ENCODE results near the gene CFL1. TPM values are rescaled to one million over a fixed set of nuclear protein-coding genes. Genes with fewer than 3 reads are reported as not detected.
"Not testable (repeated sequence)": the region's sequence is repeated elsewhere in the genome, so short reads cannot be mapped to it uniquely, and the experiment has no call there.

Gene CFL1
- total and polyA plus RNA-seq, 4 donors: 472 to 1,371 (median 1,022) TPM

DNA sequence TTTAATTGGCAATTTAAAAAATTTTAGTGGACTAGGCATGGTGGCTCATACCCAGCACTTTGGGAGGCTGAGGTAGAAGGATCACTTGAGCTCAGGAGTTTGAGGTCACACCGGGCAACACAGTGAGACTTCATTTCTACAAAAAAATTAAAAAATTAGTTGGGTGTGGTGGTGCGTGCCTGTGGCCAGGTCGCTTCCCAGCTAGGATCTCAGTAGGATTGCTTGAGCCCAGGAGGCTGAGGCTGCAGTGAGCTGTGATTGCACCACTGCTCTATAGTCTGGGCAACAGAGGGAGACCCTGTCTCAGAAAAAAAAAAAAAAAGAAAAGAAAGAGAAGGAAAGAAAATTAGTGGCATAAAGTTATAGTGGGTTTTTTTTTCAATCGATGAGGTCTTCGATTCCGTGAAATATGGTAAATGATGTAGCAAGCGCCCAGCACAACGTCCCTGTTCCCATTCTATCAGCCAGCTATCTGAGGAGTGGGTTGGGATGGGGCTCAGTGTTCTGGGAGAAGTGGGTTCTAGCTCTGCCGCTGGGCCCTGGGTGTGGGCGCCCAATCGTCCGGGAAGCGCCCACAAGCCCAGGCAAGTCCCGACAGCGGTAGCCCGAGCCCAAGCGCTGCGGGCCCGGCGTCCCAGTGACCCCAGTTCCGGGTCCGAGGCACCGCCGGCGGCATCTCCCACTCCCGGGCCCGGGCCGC is 40.8 kb upstream of the CFL1 start:
- DNase-seq (ENCODE audit: low read depth in 4 of 6, low spot score in 6 of 6): no peak
- Histone ChIP-seq H3K36me3 (ENCODE audit: control insufficient read depth, insufficient read depth, low read length) (no peaks in the 10 kb centered on the region), H3K4me1 (ENCODE audit: control insufficient read depth, insufficient read depth, low read length) (peaks cover 21% of the 10 kb centered on the region), H3K27ac (ENCODE audit: low read depth, low read length) (no peak overlapping the region), H3K4me3 (ENCODE audit: low read depth, low read length) (no peak overlapping the region), H3K27me3 (ENCODE audit: control insufficient read depth, insufficient read depth, low read length) (peaks cover 70% of the 10 kb centered on the region), H3K9me3 (ENCODE audit: control insufficient read depth, insufficient read depth, low read length) (no peaks in the 10 kb centered on the region)
- WGBS (ENCODE audit: insufficient coverage): 21% methylated on average over 27 of the region's 28 CpGs

GRCh38 chr11:65897020-65897471 is 39.1 kb upstream of the CFL1 start:
- Histone ChIP-seq H3K4me3 (ENCODE audit: low read depth, low read length) (no peak overlapping the region), H3K36me3 (ENCODE audit: control insufficient read depth, insufficient read depth, low read length) (no peaks in the 10 kb centered on the region), H3K27ac (ENCODE audit: low read depth, low read length) (no peak overlapping the region), H3K4me1 (ENCODE audit: control insufficient read depth, insufficient read depth, low read length) (peaks cover 38% of the 10 kb centered on the region), H3K9me3 (ENCODE audit: control insufficient read depth, insufficient read depth, low read length) (no peaks in the 10 kb centered on the region), H3K27me3 (ENCODE audit: control insufficient read depth, insufficient read depth, low read length) (peaks cover 58% of the 10 kb centered on the region)
- whole genome bisulfite sequencing (ENCODE audit: insufficient coverage): 94% methylated on average over 4 of the region's 4 CpGs
- no peak for DNase-seq (ENCODE audit: low read depth in 4 of 6, low spot score in 6 of 6)

DNA sequence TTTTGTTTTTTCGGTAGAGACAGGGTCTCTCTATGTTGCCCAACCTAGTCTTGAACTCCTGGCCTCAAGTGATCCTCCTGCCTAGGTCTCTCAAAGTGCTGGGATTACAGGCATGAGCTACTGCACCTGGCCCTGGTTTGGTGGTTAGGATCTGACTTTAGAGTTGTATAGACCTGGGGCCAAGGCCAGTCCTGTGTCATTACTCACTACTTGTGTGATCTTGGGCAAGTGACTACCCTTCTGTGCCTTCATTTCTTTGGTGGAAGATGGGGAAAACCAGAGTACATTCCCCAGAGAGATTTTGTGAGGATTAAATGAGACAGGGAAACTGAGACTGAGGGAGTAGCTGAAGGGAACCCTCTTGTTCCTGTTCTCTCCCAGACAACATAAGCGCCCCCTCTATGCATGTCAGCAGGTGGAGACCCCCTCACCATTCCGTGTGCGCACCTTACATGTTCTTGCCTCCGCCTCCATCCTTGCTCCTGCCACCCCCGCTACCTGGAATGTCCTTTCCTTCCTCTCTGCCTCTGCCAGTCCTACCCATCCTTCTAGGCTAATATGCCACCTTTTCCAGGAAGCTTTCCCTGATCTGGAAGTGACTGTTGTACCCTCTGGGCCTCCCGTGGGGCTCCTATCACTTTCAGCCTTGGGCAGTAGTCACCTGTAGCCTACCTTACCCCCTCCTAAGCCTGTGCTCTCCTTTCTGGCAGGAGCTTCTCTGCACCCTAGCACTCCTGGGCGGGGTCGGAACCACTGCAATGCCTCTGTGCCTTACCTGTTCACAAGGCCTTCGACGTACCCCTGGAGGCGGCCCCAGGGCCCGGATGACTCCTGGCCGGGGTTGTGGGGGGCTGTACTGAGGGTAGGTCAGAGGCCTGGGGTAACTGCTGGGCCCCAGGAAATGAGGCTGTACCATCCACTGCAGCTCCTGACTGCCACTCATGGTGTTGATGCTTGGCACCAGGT is 38.3 kb upstream of the CFL1 start:
- Histone ChIP-seq H3K36me3 (ENCODE audit: control insufficient read depth, insufficient read depth, low read length) (peaks cover 2% of the 10 kb centered on the region), H3K27me3 (ENCODE audit: control insufficient read depth, insufficient read depth, low read length) (peaks cover 52% of the 10 kb centered on the region), H3K27ac (ENCODE audit: low read depth, low read length) (no peak overlapping the region), H3K4me1 (ENCODE audit: control insufficient read depth, insufficient read depth, low read length) (peaks cover 46% of the 10 kb centered on the region), H3K4me3 (ENCODE audit: low read depth, low read length) (no peak overlapping the region), H3K9me3 (ENCODE audit: control insufficient read depth, insufficient read depth, low read length) (no peaks in the 10 kb centered on the region)
- no peak for DNase-seq (ENCODE audit: low read depth in 4 of 6, low spot score in 6 of 6)
- WGBS (ENCODE audit: insufficient coverage): 86% methylated on average over 14 of the region's 14 CpGs

GRCh38 chr11:65895482-65895981 is 37.6 kb upstream of the CFL1 start:
- DNase-seq (ENCODE audit: low read depth in 4 of 6, low spot score in 6 of 6): no peak
- 90% methylated on average over 3 of the region's 5 CpGs for WGBS (ENCODE audit: insufficient coverage)
- peaks cover 48% of the 10 kb centered on the region for H3K4me1 ChIP-seq (ENCODE audit: control insufficient read depth, insufficient read depth, low read length)
- H3K27ac ChIP-seq (ENCODE audit: low read depth, low read length): no peak overlapping the region
- peaks cover 44% of the 10 kb centered on the region for H3K27me3 ChIP-seq (ENCODE audit: control insufficient read depth, insufficient read depth, low read length)
- no peak overlapping the region for H3K4me3 ChIP-seq (ENCODE audit: low read depth, low read length)
- no peaks in the 10 kb centered on the region for H3K9me3 ChIP-seq (ENCODE audit: control insufficient read depth, insufficient read depth, low read length)
- peaks cover 2% of the 10 kb centered on the region for H3K36me3 ChIP-seq (ENCODE audit: control insufficient read depth, insufficient read depth, low read length)

GRCh38 chr11:65894034-65894591 is 36.1 kb upstream of the CFL1 start:
- Histone ChIP-seq H3K9me3 (ENCODE audit: control insufficient read depth, insufficient read depth, low read length) (no peaks in the 10 kb centered on the region), H3K27me3 (ENCODE audit: control insufficient read depth, insufficient read depth, low read length) (peaks cover 30% of the 10 kb centered on the region), H3K36me3 (ENCODE audit: control insufficient read depth, insufficient read depth, low read length) (peaks cover 2% of the 10 kb centered on the region), H3K4me1 (ENCODE audit: control insufficient read depth, insufficient read depth, low read length) (peaks cover 43% of the 10 kb centered on the region), H3K4me3 (ENCODE audit: low read depth, low read length) (no peak overlapping the region), H3K27ac (ENCODE audit: low read depth, low read length) (peak overlapping the region; percentile 67)
- WGBS (ENCODE audit: insufficient coverage): 81% methylated on average over 14 of the region's 16 CpGs
- DNase-seq (ENCODE audit: low read depth in 4 of 6, low spot score in 6 of 6): no peak

DNA sequence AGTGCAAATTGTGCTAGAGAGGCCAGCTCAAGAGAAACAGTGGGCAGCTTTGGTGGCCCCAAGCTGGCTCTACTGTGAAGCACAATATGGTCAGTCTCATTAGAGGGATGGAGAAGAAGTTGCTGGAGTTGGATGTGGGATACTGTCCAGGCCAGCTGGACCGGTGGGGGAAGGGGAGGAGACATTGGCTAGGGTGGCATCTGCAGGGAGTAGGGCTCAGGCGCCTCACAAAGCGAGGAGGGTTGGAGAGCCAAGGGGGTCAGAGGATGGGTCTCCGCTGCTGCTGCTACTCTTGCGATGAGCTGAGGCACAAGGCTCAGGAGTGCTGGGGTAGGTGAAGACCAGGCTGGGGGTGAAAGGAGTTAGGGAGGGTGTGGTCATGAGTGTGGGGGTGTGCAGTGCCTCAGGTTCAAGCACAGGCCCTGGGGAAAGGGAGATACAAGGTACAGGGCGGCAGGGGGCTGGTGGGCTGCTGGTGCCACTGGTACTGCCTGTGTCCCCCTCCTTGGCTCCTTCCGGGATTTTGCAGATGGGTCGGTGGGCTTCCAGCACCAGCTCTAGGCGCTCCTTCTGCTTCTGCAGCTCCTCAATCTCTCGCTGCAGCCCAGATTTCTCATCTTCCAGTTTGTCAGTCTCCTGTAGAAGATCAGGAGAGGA is 34.8 kb upstream of the CFL1 start:
- Histone ChIP-seq H3K27me3 (ENCODE audit: control insufficient read depth, insufficient read depth, low read length) (peaks cover 18% of the 10 kb centered on the region), H3K4me3 (ENCODE audit: low read depth, low read length) (no peak overlapping the region), H3K36me3 (ENCODE audit: control insufficient read depth, insufficient read depth, low read length) (peaks cover 2% of the 10 kb centered on the region), H3K9me3 (ENCODE audit: control insufficient read depth, insufficient read depth, low read length) (no peaks in the 10 kb centered on the region), H3K4me1 (ENCODE audit: control insufficient read depth, insufficient read depth, low read length) (peaks cover 51% of the 10 kb centered on the region), H3K27ac (ENCODE audit: low read depth, low read length) (peak overlapping the region; percentile 69)
- no peak for DNase-seq (ENCODE audit: low read depth in 4 of 6, low spot score in 6 of 6)
- 77% methylated on average over 6 of the region's 10 CpGs for WGBS (ENCODE audit: insufficient coverage)

DNA sequence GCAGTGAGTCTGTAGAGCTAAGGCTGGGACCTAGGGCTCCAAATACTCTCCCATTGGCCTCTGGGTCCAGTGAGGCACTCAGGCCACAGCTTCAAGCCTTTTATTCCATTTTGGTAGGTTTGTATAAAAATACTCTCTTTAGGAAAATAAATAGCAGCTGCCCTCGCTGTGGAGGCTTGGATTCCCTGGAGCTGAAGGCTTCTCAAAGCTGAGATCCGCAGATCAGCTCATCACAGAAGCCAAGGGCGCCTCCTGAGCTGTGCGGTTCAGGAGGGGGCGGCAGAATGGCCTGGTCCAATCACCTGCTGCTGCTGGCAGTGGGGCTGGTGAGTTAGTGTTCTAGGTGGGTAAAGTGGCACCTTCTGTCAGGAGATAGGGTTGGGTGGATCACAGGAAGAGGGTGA is 34.2 kb upstream of the CFL1 start:
- H3K27ac ChIP-seq (ENCODE audit: low read depth, low read length): peak overlapping the region; percentile 69

DNA sequence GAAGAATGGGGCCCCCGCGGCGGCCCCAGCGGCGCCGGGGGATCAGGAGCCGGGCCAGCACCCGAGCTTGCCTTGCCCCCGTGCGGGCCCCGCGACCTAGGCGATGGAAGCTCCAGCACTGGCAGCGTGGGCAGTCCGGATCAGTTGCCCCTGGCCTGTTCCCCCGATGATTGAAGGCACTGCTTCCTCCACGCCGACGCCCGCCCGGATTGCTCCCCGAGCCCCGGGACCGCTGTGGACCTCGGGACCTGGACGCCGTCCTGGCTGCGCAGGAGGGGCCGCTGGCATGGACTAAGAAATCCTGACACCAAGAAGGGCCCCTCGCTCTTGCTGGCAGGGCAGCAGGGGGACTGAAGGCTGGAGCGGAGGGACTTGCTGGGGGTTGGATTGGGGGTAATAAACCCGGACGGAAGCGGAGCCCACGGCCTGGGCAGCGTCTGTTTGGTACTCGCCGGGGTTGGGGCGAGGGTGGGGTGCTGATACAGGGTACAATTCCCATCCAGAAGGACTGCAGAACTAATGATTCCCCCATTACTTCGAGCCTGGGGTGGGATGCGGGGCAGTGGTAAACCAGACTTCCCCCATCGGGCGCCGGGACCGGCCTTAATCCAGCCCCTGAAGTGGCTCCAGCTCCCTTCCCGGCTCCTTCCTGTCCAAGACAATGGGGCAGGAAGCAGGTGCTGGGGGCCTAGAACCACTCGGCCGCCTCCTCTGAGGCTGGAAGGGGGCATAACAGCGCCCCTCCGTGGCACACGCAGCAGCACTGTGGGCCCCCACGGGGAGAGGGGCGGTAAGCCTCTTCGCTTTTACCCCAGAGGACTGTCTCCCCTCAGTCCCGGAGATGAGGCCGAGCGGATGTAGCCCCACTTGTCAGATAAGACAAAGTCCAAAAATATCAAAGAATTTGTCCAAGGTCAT is 33.5 kb upstream of the CFL1 start:
- WGBS (ENCODE audit: insufficient coverage): 3% methylated on average over 53 of the region's 57 CpGs
- no peaks in the 10 kb centered on the region for H3K9me3 ChIP-seq (ENCODE audit: control insufficient read depth, insufficient read depth, low read length)
- peaks cover 12% of the 10 kb centered on the region for H3K36me3 ChIP-seq (ENCODE audit: control insufficient read depth, insufficient read depth, low read length)
- DNase-seq (ENCODE audit: low read depth in 4 of 6, low spot score in 6 of 6): peak in 1 of 6 donors; percentile 36
- peaks cover 5% of the 10 kb centered on the region for H3K27me3 ChIP-seq (ENCODE audit: control insufficient read depth, insufficient read depth, low read length)
- H3K4me3 ChIP-seq (ENCODE audit: low read depth, low read length): peak overlapping the region; percentile 60
- peaks cover 62% of the 10 kb centered on the region for H3K4me1 ChIP-seq (ENCODE audit: control insufficient read depth, insufficient read depth, low read length)
- peak overlapping the region; percentile 69 for H3K27ac ChIP-seq (ENCODE audit: low read depth, low read length)

More for the DNA sequence above, 34.2 kb upstream of the CFL1 start:
- not testable (repeated sequence) for DNase-seq (ENCODE audit: low read depth in 4 of 6, low spot score in 6 of 6); H3K36me3 ChIP-seq (ENCODE audit: control insufficient read depth, insufficient read depth, low read length); H3K9me3 ChIP-seq (ENCODE audit: control insufficient read depth, insufficient read depth, low read length)
- 55% methylated on average over 5 of the region's 5 CpGs for WGBS (ENCODE audit: insufficient coverage)
- H3K4me3 ChIP-seq (ENCODE audit: low read depth, low read length): peak overlapping the region; percentile 60
- peaks cover 12% of the 10 kb centered on the region for H3K27me3 ChIP-seq (ENCODE audit: control insufficient read depth, insufficient read depth, low read length)
- peaks cover 58% of the 10 kb centered on the region for H3K4me1 ChIP-seq (ENCODE audit: control insufficient read depth, insufficient read depth, low read length)

Data from spinal cord (tissue), 10 donors.